HepG2 (cell line): ENCODE data around the gene TMEM86B. TPM values are rescaled to one million over a fixed set of nuclear protein-coding genes. Genes with fewer than 3 reads are reported as not detected.

ENCODE experiments used
- AGO2 ChIP-seq: fragments of 200-400 bp; formaldehyde crosslinking; optimal IDR thresholded peaks from 2 replicates; pipeline ENCODE3; 2017; ENCODE audit warnings: mild to moderate bottlenecking, low read depth, low read length, moderate library complexity
- ATF2 ChIP-seq: sonication (generic); formaldehyde crosslinking; IDR thresholded peaks from 2 replicates; pipeline ENCODE4 v1.4.0; 2020; ENCODE audit warnings: missing genetic modification reagents
- IRF9 ChIP-seq: sonication (generic); formaldehyde crosslinking; IDR thresholded peaks from 2 replicates; pipeline ENCODE4 v1.8.0; 2022; ENCODE audit warnings: missing genetic modification reagents, mild to moderate bottlenecking, borderline replicate concordance
- ISX ChIP-seq: sonication (generic); formaldehyde crosslinking; conservative IDR thresholded peaks from 2 replicates; pipeline ENCODE4 v1.5.0; 2020; ENCODE audit warnings: missing genetic modification reagents
- KDM5B ChIP-seq: sonication (generic); formaldehyde crosslinking; IDR thresholded peaks from 2 replicates; pipeline ENCODE4 v1.4.0; 2020; ENCODE audit warnings: missing genetic modification reagents, mild to moderate bottlenecking, borderline replicate concordance
- KLF16 ChIP-seq, 2 experiments: sonication (generic) in 1 of 2; formaldehyde crosslinking in 1 of 2; IDR thresholded peaks; 2 replicates each; pipeline versions ENCODE4 v1.6.1 to v1.8.0; 2016 to 2023; ENCODE audit warnings: missing genetic modification reagents in 2 of 2, missing compliant biosample characterization in 1 of 2
- LCORL ChIP-seq, 2 experiments: fragments of 450-650 bp in 1 of 2; sonication (generic) in 1 of 2; formaldehyde crosslinking in 1 of 2; IDR thresholded peaks; 2 replicates each; pipeline versions ENCODE4 v1.5.0 to v1.6.1; 2017 to 2020; ENCODE audit warnings: antibody characterized with exemption in 1 of 2, missing genetic modification reagents in 1 of 2
- MAFK ChIP-seq, 2 experiments: IDR thresholded peaks in 1 of 2; conservative IDR thresholded peaks in 1 of 2; 2 replicates each; pipeline ENCODE4 v1.6.1; 2011; ENCODE audit warnings: improper control_type of control experiment in 2 of 2, low read length in 2 of 2
- MED8 ChIP-seq: sonication (generic); formaldehyde crosslinking; IDR thresholded peaks from 2 replicates; pipeline ENCODE4 v1.8.1; 2023; ENCODE audit warnings: mild to moderate bottlenecking, missing genetic modification reagents; ENCODE audit not compliant: insufficient replicate concordance
- MXD4 ChIP-seq: IDR thresholded peaks from 2 replicates; pipeline ENCODE4 v1.6.1; 2016; ENCODE audit warnings: mild to moderate bottlenecking, missing biosample characterization, missing genetic modification reagents
- NFATC3 ChIP-seq: sonication (generic); formaldehyde crosslinking; IDR thresholded peaks from 2 replicates; pipeline ENCODE4 v1.5.1; 2020; ENCODE audit warnings: mild to moderate bottlenecking, missing genetic modification reagents
- PHF8 ChIP-seq: sonication (generic); formaldehyde crosslinking; IDR thresholded peaks from 2 replicates; pipeline ENCODE4 v1.5.0; 2020; ENCODE audit warnings: missing genetic modification reagents
- REST ChIP-seq, 2 experiments: IDR thresholded peaks; 2 replicates each; pipeline ENCODE4 v1.6.1; 2011 to 2012; ENCODE audit warnings: low read length in 2 of 2, borderline replicate concordance in 1 of 2, low read depth in 1 of 2, mild to moderate bottlenecking in 1 of 2, moderate library complexity in 1 of 2
- RFXAP ChIP-seq: sonication (generic); formaldehyde crosslinking; IDR thresholded peaks from 2 replicates; pipeline ENCODE4 v1.4.0; 2020; ENCODE audit warnings: missing genetic modification reagents, borderline replicate concordance
- SNAPC5 ChIP-seq: sonication (generic); formaldehyde crosslinking; IDR thresholded peaks from 2 replicates; pipeline ENCODE4 v1.8.1; 2023; ENCODE audit warnings: mild to moderate bottlenecking, missing genetic modification reagents, borderline replicate concordance
- ZFP37 ChIP-seq: sonication (generic); formaldehyde crosslinking; IDR thresholded peaks from 2 replicates; pipeline ENCODE4 v1.4.0; 2020; ENCODE audit warnings: missing genetic modification reagents, borderline replicate concordance
- ZNF17 ChIP-seq: sonication (generic); formaldehyde crosslinking; IDR thresholded peaks from 2 replicates; pipeline ENCODE4 v1.5.0; 2020; ENCODE audit warnings: mild to moderate bottlenecking, missing genetic modification reagents
- ZNF605 ChIP-seq: sonication (generic); formaldehyde crosslinking; IDR thresholded peaks from 2 replicates; pipeline ENCODE4 v1.8.0; 2022; ENCODE audit warnings: mild to moderate bottlenecking, missing genetic modification reagents
- ZNF75D ChIP-seq: sonication (generic); formaldehyde crosslinking; IDR thresholded peaks from 2 replicates; pipeline ENCODE4 v1.8.1; 2023; ENCODE audit warnings: missing genetic modification reagents, mild to moderate bottlenecking, borderline replicate concordance
- ZNF770 ChIP-seq: sonication (generic); formaldehyde crosslinking; IDR thresholded peaks from 2 replicates; pipeline ENCODE4 v1.5.0; 2020; ENCODE audit warnings: mild to moderate bottlenecking, missing genetic modification reagents
- polyA plus RNA-seq, 8 experiments: library from polyadenylated mRNA; depleted of rRNA in 3 of 8; stranded (reverse) in 7 of 8; unstranded in 1 of 8; fragments of >200 nt; fragmentation: Illumina TruSeq in 4 of 8; extraction: Trizol in 4 of 8; gene quantifications; 2 replicates each; pipeline versions ENCODE4 v1.2.1 to v1.2.3, GENCODE V29; 2011 to 2016; ENCODE audit warnings: low read depth in 4 of 8, missing spikeins in 1 of 8, mixed read lengths in 1 of 8; ENCODE audit not compliant: insufficient read depth in 1 of 8
- total RNA-seq, 5 experiments: library from RNA; depleted of rRNA; stranded (reverse); fragments of >200 nt; fragmentation: Illumina TruSeq; extraction: Trizol; gene quantifications; 2 replicates each; pipeline ENCODE4 v1.2.3, GENCODE V29; 2016; ENCODE audit warnings: low read depth in 1 of 5

TMEM86B gene
- total and polyA plus RNA-seq, 2 of the 13 experiments (the other 11 are each of a cell fraction or from before 2014, with no cell fraction given), result 7.7 to 9.6 TPM

- TF ChIP-seq ZNF17 (CRISPR knock-in tag), result no peak
- TF ChIP-seq KLF16 (CRISPR knock-in tag; IDR thresholded peaks at IDR 0.05), result peak in 1 of 2 experiments; percentile 75; a peak in 2 of 4 replicates
- peak; percentile 90; the same call in 1 of the 2 replicates for TF ChIP-seq MXD4 (CRISPR knock-in tag)
- no peak for TF ChIP-seq PHF8 (CRISPR knock-in tag)
- no peak for TF ChIP-seq SNAPC5 (CRISPR knock-in tag)
- TF ChIP-seq NFATC3 (CRISPR knock-in tag), result no peak
- no peak for TF ChIP-seq ATF2 (CRISPR knock-in tag)
- TF ChIP-seq MAFK (conservative IDR thresholded peaks at IDR 0.05 in 1 of 2, IDR thresholded peaks at IDR 0.05 in 1 of 2; ENCODE audit: low read length in 2 of 2), result no peak
- TF ChIP-seq IRF9 (CRISPR knock-in tag), result no peak
- TF ChIP-seq ISX (CRISPR knock-in tag), result no peak
- TF ChIP-seq ZNF605 (CRISPR knock-in tag), result no peak
- peak; percentile 88 for TF ChIP-seq AGO2
- no peak for TF ChIP-seq LCORL (IDR thresholded peaks at IDR 0.05)
- TF ChIP-seq LCORL (CRISPR knock-in tag; IDR thresholded peaks at IDR 0.05), result peak; percentile 66
- no peak for TF ChIP-seq RFXAP
- no peak for TF ChIP-seq MED8
- no peak for TF ChIP-seq ZNF770
- TF ChIP-seq REST (IDR thresholded peaks at IDR 0.05; ENCODE audit: borderline replicate concordance in 1 of 2, low read depth in 1 of 2, low read length in 2 of 2), result peak; percentile 85 to 95
- TF ChIP-seq KDM5B (CRISPR knock-in tag), result no peak
- no peak for TF ChIP-seq ZFP37 (CRISPR knock-in tag)
- no peak for TF ChIP-seq ZNF75D
Measured at GRCh38 chr19:55179606-55180484, 48.7 kb downstream of the TMEM86B start, which contains the start of gene SYT5 (continued).
